ENCODE data around the gene MAGI3.
"Not testable (repeated sequence)": the region's sequence is repeated elsewhere in the genome, so short reads cannot be mapped to it uniquely, and the experiment has no call there.

Gene MAGI3

DNA sequence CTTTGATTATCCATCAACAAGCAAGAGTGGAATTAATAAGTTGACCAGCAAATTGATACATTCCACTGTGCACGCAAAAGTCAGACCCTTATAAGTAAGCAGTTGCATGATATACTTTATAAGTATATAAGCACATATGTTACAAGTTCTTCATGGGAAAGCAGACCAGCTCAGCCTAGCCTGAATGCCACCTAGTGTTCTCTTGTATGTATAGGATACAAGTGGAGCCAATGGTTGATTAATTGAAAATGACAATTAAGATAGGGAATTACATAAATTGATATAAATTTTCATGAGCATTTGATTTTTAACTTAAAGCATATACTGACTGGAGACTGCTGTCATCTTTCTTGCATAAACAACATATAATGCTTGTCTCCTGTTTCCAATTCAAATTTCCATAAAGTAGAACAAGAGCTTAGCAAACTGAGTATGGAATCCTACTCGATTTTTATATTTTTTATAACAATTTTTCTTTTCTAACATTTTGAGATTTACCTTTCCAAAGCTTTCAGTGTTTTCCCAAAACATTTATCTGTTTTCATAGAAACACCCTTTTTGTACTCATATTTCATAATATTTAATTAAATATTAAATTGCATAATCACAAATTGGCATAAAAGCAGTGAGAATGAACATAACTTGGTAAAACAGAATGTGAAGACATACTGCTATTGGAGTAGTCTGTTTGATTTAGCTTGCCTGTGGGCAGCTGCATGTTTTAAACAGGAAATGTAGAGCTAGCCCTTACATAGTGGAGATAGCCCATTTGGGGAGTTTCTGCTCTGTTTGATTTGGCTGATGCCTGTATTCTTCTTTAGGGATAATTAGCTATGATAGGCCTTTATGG is 62.8 kb downstream of the MAGI3 start:
- DNase-seq, result no peak

DNA sequence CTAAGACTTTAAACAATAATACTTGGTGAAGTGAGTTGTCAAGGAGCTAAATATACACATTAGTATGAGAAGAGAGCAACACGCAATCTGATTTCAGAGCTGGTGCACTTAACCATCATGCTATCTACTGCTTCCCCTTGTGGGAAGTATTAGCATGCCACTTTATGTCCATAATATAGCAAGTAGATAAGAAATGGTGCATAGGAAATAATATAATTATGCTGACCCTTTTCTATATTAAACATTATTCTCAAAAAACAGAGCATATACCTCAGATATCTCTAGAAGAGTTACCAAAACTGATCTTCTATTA is 63.4 kb downstream of the MAGI3 start:
- DNase-seq, result no peak

DNA sequence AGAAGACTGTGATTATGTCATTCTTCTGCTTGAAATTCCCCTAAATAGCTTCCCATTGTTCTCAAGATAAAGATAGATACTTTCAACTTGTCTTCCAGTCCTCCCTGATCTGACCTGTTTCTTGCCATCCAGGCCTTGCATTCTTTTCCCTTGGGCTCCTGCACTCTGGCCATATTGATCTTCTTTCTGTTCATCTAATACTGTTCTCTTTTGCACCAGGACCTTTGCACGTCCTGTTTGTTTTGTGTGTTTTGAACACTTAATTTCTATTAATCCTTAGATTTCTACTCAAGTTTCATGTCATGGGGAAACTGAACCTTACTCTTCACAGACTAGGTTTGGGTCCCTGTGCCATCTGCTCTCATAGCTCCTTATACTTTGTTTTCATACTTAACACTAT is 65.1 kb downstream of the MAGI3 start:
- no peak for DNase-seq

DNA sequence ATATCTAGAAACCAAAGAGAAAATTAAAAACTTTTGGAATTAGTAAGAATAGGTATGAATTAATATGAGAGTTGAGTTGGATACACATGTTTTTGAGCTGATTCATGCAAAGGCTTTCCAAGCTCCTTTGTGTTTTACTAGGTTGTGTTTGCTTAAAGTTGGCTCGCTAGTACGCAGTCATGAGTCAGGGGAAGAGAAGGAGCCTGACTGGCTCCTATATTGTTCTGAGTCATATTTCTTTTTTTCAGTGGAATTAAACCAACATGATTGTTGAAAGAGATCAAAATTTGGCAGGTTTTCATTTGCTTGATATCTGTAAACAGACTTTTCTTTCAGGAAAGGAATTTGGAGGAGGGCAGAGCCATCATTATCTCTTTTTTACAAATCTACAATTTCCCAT is 66.7 kb downstream of the MAGI3 start:
- DNase-seq, result no peak

DNA sequence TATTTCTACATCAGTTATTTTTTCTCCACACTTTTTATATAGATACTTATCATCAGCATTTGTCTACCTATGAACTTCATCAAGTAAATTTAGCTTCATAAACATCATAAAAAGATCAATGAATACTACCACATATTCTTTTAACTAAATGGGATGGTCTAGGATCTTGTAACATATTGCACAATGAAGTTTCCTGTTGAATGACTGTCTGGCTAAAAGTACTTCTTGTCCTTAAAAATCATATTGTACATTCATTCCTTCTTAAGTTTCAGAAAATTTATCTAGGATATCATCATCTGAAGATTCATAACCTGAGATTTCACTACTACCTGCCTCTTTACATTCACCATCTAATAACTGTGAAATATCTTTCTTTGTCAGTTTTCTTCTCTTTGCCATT is 69.0 kb downstream of the MAGI3 start:
- DNase-seq, result no peak

DNA sequence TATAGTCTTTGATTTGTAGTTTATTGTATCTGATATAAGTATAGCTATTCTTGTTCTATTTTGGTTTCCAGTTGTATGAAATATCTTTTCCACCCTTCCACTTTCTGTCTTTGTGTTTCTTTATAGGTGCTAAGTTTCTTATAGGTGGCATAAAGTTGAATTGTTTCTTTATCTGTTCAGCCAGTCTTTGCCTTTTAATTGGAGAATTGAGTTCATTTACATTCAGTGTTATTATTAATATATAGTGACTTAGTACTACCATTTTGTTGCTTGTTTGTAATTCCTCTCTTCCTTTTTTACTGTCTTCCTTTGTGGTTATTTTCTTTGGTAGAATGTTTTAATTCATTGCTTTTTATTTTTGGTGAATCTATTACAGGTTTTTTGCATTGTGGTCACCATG is 77.7 kb downstream of the MAGI3 start:
- DNase-seq, result no peak

DNA sequence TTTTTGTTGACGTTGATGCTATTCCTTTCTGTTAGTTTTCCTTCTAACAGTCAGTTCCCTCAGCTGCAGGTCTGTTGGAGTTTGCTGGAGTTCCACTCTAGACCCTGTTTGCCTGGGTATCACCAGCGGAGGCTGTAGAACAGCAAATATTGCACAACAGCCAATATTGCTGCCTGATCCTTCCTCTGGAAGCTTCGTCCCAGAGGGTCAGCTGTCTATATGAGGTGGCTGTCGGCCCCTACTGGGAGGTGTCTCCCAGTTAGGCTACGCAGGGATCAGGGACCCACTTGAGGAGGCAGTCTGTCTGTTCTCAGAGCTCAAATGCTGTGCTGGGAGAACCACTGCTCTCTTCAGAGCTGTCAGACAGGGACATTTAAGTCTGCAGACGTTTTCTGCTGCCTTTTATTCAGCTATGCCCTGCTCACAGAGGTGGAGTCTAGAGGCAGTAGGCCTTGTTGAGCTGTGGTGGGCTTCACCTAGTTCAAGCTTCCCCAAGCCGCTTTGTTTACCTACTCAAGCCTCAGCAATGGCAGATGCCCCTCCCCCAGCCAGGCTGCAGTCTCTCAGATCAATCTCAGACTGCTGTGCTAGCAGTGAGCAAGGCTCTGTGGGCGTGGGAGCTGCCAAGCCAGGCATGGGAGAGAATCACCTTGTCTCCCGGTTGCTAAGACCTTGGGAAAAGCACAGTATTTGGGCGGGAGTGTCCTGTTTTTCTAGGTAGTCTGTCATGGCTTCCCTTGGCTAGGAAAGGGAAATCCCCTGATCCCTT is 88.3 kb downstream of the MAGI3 start:
- DNase-seq, result not testable (repeated sequence)

DNA sequence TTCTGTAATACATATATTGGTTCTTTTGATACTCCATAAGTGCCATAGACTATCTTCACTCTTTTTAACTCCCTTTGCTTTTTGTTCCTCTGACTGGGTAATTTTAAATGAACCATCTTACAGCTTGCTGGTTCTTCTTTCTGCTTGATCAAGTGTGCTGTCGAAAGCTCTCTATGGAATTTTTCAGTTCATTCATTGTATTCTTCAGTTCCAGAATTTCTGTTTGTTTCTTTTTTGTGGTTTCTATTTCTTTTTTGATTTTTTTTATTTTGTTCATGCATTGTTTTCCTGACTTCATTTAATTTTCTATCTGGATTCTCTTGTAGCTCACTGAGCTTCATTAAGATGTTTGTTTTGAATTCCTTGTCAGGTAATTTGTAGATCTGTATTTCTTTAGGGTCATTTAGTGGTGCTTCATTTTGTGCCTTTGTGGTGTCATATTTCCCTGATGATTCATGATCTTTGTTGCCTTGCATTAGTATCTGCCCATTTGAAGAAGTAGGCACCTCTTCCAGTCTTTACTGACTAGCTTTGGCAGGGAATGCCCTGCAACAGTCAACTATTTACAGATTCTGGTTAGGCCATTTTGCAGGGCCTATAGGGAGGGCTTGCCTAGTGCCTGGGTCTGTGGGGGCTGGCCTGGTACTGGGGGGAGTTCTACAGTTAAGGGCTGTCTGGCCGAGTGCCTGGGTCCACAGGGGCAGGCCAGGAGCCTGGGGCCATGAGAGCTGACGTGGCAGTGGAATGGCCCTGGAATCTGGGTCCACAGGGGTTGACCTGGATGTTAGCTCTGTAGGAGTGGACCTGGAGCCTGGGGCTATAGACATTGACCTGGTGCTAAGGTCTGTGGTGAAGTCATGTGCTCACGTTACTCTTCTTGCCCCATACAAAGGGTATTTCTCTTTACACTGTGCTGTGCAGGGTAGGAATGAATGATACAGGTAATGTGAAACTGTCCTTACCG is 89.7 kb downstream of the MAGI3 start:
- DNase-seq, result no peak

DNA sequence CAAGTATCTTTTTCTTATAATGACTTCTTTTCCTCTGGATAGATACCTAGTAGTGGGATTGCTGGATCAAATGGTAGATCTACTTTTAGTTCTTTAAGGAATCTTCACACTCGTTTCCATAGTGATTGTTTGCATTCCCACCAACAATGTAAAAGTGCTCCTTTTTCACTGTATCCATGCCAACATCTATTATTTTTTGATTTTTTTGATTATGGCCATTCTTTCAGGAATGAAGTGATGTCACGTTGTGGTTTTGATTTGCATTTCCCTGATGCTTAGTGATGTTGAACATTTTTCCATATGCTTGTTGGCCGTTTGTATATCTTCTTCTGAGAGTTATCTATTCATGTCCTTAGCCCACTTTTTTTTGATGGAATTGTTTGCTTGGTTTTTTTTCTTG is 94.8 kb downstream of the MAGI3 start:
- DNase-seq, result not testable (repeated sequence)

DNA sequence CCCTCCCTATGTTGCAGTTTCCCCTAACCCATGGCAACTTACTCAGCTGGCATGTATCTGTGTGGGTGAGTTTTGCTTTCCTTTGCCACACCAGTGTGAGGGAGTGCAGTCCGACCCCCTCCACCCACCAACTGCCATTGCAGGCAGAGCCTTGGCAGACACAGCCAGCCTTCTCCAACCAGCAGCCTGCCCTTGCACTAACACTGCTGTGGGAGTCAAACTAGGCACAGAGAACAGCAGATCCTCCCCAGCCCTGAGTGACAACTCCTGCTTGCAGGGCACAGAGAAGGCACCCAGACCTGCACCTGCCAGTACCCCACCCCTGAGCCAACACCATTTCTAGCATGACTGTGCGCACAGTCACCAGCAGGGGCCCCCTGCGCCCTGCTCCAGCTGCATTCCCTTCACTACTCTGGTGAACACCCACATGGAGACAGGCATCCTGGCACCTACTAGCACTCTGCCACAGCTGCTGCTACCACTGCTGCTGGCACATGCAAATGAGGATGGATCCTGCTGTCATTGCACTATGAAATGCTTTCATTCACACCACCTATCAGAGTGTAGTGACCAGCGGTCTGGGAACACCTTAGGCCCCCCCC is 98.4 kb downstream of the MAGI3 start:
- no peak for DNase-seq

DNA sequence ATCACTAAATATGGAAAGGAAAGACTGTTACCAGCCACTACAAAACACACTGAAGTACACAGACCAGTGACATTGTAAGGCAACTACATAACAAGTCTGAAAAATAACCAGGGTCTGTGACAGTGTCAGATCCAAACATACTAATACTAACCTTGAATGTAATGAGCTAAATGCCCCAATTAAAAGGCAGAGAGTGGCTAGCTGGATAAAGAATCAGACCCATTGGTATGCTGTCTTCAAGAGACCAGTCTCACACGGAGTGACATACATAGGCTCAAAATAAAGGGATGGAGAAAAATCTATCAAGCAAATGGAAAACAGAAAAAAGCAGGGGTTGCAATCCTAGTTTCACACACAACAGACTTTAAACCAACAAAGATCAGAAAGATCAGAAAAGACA is 100.1 kb downstream of the MAGI3 start:
- DNase-seq, result no peak

DNA sequence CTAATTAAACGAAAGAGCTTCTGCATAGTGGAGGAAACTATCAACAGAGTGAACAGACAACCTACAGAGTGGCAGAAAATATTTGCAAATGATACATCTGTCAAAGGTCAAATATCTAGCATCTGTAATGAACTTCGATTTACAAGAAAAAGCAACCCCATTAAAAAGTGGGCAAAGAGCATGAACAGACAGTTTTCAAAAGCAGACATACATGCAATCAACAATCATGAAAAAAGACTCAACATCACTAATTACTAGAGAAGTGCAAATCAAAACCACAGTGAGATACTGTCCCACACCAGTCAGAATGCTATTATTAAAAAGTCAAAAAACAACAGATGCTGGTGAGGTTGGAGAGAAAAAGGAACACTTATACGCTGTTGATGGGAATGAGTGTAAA is 103.2 kb downstream of the MAGI3 start:
- no peak for DNase-seq

DNA sequence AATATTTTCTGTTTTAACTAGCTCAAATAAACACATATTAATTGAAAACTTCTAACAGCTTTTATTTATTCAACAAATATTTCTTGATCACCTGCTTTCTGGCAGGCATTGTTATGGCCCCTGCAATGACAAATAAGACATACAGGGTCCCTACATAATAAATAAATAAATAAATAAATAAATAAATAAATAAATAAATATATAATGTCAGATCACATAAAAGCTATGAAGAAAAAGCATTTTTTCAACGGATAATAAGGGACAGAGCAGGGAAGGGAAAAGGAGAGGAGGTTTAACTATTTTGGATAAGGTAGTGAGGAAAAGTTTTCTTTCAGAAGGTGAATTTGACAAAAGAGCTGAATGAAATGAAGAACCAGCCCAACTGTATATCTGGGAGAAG is 115.0 kb downstream of the MAGI3 start:
- DNase-seq, result no peak

DNA sequence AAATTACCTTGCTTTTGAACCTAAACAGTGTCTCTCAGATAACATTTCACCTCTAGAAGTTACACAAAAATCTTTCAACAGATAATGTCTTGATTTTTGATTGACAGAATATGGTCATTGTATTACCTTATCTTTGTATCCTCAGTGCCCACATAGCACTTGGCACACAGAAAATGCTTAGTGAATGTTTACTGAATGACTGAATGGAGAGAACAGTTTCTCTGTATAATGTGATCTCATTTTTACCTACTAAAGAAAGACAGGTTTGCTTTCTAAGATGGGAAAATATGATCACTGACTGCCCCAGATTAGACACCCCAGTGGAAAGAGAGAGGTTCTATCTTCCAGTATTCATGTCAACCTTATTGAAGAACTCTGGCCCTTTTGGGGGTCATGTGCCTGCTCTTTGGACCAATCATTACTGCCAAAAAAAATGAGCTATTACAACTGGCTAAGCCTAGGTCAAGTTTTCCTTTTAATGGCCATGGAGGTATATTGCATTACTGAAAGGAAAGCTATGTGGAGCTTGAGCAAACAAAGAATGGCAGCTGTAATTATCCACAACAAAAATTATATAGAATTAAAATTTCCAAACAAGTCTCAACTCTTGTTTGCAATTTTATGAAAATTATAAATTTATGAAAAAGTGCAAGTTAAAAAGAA is 117.4 kb downstream of the MAGI3 start:
- no peak for DNase-seq

DNA sequence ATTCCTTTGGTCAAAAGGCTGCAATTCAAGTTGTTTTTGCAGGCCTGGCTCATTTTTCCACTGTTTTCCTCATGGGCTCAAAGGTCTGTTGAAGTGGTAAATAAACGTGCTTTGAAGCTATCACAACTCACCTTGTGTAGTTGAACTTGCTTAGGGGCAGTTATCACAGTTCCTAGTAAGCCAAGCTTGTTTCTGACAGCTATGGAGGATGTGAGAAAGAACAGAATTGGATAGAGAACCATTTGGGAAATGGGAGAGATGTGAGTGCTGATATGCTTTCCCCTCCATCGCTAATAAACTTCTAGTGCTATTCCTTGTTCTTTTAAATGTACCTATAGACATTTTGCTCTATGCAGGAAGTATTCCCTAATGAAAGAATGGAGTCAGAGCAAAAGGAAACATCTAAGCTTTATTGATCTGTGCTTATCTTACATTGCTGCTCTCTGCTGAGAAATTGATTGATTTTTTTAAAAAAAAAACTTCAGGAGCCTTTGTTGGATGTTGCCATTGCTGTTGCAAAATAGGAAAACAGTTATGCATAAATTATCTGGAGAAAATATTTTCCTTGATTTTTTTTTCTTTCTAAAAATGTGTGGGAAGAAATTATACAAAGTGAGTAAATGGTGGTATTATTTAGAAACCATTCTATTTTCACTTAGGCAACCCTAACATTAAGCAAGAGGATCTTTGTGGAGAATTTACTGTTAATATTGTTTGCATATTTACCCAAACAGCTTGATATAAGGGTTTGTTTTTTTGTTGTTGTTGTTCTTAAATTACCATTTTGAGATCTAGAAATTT is 118.2 kb downstream of the MAGI3 start:
- no peak for DNase-seq

DNA sequence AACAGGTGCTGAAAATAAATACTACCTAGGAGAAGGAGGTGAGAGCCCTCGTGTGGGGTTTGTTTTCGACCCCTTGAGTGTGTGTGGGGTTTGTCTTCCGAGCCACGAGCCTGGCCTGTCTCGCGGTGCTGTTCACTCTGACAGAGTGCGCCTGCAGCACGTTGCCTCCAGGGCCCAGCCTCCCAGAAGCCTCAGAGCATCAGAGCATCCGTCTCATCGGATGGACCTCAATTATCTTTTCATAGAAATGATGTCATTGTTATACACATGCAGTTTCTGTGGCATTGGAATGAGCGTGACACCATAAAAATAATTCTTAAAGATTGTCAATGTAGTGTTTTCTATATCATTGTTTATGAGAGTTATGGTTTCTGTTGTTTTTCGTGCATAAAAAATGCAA is 119.5 kb downstream of the MAGI3 start:
- DNase-seq, result not testable (repeated sequence)

DNA sequence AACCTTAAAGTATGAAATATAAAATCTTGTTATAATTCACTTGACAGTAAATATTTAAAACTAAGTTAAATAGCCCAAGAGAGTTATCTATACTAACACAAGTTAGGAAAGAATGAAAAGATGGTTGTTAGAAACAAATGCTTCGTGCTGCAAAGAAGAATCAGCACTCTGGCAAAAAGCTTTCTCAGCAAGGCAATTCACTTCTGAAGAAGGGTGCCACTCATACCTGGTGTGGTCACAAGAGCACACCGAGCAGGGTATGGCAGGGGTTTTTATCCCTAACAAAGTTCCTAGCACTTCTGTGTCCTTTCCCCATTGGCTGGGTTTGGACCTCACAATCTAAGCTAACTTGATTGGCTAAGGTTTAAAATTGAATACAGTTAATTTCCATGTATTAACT is 121.0 kb downstream of the MAGI3 start:
- no peak for DNase-seq

DNA sequence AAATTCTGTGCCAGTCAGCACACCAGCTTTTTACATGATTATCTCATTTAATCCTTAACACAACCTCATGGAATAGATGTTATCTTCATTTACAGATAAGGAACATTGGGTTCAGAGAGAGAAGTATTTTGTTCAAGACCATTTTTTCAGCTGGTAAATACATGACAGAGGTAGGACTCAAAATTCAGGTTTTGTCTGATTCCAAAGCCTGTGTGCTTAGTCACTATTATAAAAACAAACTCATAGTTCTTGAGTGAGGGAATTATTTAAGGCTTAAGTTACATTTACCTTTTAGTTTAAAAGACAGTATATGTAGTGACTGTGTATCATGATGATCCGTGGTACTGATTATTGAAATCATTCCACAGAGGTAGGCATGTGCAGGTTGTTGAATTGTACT is 125.2 kb downstream of the MAGI3 start:
- no peak for DNase-seq

DNA sequence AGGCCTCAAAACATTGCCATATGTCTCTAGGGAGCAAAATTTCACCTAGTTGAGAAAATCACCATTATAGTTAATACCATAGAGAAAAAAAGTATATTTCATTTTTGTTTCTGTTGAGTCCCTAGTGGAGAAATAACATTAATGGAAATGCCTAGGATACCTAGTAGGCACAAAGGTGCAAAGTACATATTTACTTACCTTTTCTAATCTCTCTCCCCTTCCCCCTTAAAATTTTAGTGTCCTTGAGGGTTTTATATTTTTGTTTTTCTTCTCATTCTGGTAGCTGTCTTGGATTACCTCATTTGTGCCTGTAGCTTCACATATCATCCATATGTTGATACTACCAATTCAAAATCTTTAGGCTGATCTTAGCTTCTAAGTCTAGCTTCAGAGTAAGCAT is 127.0 kb downstream of the MAGI3 start:
- DNase-seq, result no peak

DNA sequence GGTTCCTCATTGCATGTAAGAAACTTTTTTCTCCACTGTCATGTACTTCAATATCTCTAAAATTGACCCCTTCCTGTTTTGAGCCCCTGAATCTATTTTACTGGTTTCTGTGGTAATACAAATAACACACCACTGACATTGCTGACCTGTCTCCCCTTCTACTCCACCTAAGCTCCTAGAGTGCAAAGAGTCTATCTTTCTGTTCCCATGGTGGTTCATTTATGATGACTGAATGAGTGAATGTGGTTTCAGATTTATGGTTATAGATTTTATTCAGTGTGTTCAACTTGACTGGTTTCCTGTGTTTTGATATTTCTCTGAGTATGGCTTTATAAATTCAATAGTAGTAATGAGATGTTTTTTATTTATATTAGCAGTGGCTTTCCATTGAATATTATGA is 127.7 kb downstream of the MAGI3 start:
- no peak for DNase-seq

DNA sequence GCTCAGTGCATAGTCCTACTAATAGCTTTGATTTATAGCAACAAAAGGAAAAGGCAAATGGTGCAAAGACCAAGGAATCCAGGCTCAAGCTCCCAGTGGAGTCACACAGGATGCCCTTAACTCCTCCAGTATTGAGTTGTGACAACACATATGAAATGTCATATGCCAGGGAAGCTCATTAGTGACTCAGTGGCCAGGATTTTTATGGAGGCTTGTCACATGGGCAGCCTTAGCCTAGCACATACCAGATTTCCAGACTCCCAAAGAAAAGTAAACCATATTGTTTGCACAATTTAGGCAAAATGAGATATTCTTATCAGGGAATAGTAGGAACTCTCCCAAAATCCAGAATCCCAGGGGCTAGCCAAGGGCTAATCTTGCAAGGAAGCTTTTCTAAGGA is 129.2 kb downstream of the MAGI3 start:
- DNase-seq, result no peak

DNA sequence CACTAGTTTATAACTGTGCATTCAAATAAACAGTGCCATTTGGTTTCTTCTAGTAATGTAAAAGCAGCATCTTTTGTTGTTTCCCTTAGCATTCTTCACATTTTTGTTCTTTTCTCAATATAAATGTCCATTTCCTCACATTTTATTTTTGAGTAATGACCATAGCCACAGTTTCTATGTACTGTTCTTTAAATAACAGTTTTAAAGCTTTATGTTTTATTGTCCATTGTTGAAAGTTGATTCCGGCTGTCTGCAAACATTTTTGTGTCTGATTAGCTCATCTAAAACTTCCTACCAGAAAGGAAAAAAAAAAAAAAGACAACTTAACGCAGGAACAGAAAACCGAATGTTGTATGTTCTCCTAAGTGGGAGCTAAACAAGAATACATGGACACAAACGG is 139.7 kb downstream of the MAGI3 start:
- DNase-seq, result no peak

Measured in GOT3 (cell line).